CD4-positive, alpha-beta T cell treated with Interleukin-4 for 1 hour (primary cell): Measurements from ENCODE around the gene TCP11.

ENCODE experiments used
- DNase-seq, 2 donors: peaks; one replicate each; pipeline ENCODE4 v3.0.0-alpha.2; 2020 to 2022

Gene TCP11

DNA sequence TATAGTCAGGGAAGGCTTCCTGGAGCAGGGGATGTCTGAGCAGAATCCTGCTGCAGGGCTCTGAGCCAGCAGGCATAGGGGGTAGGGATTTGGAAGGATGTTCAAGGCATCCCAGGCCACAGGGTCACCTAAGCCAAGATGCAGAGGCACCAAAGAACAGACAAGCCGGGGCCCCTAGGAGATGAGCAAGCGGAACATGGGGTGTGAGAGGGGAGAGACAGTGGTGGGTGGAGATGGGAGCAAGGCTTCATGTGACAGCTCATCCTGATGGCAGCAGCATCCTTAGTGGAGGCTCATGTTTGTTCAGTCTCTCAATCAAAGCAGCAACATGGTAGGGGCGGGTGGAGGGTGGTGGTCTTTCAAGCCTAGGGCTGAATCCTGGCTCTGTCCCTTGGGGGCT, 29.8 kb upstream of the TCP11 start:
- DNase-seq, result no peak

DNA sequence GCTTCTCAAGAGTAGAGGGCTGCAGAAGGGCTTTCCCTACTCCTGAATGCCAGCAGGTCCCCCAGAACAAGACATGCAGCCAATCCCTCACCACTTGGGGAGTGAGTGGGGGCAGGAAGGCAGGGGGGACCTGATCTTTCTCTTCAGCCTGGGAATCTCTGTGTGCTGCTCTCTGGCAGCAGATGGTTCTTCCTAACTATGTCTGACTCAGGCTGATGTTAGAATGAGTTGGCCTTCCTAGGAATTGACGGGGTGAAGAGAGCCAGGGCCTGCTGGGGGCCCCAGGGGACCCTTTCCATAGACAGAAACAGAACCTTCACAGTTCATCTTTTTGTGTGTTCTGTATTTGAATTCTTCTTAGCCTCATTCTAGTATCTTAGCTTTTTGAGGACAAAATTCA, 29.0 kb upstream of the TCP11 start:
- DNase-seq, result no peak

DNA sequence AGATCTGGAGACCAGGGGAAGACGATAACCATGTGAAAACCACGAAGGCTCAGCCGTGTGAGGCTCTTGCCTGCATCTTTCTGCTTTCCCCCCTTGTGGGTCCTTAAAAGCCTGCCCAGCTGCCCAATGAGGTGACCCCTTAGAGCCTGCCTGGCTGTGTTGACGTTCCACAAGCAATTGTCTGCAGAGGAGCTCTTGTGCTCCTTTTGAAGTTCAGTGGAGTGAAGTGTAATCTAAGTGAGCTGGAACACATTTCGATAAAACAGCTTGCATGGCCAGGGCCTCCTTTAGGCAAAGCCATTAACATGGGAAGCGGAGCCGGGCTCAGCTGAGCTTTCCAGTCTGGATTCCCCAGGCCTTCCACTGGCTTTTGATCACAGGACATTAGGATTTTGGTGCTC, 27.3 kb upstream of the TCP11 start:
- no peak for DNase-seq

DNA sequence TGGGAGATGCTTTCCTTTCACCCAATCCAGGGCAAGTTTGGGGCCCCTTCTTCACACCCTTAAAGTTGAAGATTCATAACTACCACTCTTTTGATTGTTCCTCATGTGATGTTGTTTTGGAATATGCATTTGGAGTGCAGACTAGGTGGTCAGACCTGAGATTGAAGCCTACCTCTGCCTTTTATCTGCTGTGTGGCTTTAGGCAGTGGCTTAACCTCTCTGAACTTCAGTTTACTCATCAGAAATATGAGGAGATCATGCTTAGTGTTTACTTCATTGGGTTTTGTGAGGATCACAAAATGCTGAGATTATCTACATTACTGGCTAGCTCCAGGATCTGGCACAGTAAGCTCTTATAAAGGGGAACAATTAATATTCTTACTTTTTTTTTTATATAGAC, 26.4 kb upstream of the TCP11 start:
- DNase-seq, result no peak

DNA sequence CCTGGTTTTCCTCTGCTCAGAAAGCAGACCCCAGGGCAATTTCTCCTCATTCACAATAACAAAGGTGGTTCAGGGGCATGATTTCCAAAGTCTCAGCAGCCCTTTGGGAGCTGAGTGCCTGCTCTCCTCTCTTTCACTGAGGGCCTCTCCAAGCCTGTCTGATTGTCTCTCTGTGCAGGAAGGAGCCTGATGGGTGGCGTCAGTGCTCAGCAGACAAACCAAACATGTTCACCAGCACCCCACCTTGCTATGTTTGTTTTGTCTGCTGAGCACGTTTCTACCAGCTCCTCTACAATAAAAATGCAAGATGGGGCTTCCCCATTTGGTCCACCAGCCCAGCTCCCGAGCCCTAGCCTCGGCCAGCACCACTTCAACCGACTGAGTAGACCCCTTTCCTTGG, 25.4 kb upstream of the TCP11 start:
- no peak for DNase-seq

DNA sequence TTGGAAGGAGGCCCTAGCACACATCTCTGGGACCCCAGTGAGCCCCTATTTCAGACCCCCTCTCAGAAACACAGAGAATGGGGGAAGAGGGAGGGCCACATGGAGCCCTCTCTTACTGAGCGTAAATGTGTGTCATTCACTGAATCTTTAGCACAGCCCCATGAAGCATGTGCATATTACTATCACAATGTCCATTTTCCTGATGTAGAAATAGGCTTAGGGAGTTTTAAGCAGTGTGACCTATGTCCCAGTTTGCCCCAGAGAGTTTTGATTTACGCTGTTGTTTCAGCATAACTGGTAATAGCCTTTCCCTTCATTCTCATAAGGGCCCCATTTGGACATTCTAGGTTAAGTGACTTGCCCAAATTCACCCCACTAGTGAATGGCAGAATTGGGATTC, 25.0 kb upstream of the TCP11 start:
- no peak for DNase-seq

DNA sequence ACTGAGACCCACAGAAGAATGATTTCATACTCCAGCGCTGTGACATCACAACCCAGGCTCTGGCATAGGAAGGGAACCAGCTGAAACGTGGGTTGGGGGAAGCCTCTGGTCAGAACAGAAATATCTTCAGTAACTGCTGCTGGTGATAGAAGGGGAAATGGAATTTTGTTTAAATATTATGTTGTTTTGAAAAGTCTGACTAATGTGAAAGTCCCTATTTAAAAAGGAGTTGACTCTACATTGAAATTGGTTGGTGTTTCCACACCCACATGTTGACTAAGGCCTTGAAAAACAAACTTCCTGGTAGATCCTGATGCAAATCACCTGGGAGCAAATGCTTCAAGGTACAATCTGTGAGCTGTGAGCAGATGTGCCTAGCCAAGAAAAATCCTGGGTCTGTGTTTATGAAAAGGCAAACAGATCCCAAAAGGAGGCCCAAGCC, 24.5 kb upstream of the TCP11 start:
- no peak for DNase-seq

DNA sequence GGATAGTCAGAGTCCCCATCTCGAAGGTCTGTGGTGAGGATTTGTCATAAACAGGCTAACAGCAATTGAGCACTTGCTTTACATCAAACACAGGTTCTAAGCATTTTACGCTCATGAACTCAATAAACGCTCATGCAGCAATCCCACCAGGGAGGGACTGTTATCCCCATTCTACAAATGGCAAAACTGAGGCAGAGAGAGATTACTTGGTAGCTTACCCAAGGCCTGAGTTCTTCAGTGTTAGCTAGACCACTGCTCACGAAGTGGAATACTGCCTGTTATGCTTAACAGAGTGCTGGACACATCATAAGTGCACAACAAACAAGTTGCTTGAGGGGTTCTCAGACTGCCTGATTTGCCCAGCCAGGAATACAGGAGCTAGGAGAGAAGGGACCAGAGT, 23.7 kb upstream of the TCP11 start:
- no peak for DNase-seq

DNA sequence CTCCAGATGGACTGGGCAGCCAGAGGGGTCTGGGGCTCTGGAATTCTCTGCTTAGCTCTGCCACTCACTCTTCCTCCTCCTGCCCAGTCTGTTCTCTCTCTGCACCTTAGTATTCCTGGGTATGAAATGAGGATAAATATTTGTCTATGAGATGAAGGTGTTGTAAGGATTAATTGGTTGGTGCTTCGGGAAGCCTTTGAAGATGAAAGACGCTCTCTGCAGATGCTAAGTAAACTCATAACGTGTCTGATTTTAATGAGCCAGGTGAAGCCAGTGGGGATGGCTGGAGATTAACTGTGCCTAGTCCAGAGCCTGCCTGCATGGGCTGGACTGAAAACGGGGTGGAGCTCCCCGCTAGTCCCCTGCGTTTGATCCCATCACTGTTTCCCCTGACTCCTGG, 23.1 kb upstream of the TCP11 start:
- DNase-seq, result no peak

DNA sequence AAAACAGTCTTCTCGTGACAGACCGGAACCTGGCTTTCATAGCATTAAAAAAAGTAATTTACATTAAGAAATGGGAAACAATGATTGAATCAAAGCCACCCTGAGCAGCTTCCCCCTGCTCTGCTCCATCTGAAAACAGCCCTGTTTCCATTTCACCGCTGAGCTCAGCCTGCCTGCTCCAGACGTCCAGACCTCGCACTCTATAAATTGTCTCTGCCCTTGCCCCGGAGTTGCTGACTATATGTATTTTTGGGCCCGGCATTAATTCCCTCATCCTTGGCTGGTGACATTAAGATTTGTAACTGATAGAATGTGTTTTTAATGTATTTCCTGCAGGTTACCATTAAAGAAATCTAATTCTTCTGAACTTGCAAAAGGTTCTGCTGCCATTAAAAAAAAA, 22.7 kb upstream of the TCP11 start:
- no peak for DNase-seq

DNA sequence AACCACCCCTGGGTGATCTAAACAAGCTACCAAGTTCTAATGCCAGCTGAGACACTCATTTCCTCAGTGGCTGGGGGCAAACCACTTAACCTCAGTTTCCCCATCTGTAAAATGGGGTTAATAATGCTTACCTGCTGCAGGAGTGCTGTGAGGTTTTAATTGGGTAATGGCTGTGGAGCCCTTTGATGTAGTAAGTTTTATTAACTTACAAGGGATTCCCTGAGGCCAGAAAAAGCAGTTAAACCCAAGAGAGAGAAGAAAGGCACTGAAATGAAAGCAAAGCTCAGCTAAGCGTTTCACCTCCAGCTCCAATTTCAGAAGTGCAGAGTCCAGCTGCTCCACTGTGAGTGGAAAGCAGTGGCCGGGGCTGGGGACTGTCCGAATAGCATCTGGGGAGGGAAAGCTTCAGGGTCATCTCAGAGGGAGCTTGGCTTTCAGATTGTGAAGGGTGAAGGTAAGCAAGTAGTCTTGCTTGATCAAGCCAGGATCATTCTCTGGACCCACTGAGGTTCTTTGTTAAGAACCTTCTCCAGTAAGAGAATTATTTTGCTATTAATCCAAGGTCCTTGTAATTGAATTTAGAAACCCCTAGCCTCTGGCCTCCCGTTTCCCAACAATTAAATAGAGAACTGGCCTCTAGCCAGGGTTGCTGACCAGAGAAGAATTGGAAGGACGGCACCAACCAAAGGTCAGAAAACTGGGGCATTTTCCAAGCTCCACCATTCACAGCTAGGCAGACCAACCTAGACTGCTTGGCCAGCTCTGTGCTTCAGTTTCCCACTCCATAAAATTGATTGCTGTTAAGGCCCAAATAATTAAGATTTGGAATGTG, 20.9 kb upstream of the TCP11 start:
- DNase-seq, result no peak

DNA sequence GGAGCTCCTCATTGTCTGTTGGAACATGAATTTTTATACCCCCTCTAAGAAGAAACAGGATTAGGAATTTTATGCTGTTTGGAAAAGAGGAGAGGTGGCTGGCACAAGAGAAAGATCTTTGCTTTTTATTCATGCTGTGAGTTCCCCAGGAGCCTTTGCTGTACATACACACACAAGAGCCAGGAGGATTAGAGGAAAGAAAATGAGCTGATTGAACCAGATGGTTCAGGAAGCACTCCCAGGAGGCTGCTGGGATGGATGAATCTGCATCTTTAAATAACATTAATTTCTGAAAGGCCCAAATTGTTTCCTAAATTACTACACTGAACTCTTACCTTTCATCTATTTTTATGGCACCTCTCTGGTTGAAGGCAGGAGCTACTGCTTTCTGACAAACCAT, 20.1 kb upstream of the TCP11 start:
- no peak for DNase-seq

DNA sequence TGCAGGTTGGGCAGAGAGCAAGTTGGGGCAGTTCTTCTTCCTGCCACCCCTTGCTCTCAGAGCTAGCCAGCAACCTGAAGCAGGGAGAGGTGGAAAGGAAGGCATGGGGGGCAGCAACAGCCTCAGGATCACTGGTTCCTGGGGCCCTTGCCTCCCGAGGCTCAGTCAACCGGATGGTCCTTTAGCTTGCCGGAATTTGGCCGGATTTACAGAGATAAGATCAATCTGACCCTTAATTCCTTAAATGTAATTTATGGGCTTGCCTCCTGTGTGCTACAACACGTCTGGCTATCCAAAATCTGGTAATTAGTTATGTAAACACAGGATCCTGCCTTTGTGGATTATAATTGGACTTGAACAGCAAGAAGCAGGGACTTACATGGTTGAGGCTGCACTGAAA, 19.5 kb upstream of the TCP11 start:
- DNase-seq, result no peak

DNA sequence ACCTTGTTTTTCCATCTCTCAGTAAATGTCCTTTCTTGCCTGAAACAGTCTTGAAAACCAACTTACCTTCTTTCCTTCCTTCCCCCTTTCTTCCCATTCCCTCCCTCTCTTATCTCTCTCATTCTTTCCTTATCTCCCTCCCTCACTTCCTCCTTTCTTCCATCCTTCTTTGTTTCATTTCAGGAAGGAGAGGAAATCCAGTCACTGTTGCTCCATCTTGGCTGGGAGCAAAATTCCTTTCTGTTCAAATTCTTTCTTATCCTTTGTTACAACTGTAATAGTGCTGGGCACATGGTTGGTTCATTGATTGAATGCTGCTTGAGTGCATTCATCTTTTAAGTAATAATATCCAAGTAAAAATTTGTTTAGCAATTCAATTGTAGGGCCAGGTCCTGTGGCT, 17.4 kb upstream of the TCP11 start:
- DNase-seq, result no peak

DNA sequence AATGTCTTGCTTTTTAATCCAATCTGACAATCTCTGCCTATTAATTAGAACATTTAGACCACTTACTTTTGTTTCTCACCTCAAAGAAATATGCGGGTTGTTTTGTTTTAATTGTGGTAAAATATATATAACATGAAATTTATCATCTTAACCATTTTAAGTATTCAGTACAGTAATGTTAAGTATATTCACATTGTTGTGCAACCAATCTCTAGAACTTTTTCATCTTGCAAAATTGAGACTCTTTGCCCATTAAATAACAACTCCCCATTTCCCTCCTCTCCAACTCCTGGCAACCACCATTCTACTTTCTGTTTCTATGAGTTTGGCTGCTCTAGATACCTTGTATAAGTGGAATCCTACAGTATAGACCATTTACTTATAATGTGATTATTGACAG, 13.8 kb upstream of the TCP11 start:
- DNase-seq, result no peak

DNA sequence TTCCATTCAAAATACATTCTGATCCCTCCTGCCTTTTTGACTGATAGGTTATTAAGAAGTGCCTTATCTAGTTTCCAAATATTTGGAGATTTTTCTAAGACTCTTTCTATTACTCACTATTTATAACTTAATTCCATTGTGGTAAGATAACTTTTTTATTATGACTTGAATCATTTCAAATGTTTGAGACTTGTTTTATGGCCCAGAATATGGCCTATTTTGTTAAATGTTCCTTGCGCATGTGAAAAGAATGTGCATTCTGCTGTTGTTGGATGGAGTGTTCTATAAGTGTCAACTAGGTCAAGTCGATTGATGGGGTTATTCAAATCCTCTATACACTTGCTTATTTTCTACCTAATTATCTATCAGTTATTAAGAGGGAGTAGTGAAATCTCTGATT, 13.1 kb upstream of the TCP11 start:
- no peak for DNase-seq

DNA sequence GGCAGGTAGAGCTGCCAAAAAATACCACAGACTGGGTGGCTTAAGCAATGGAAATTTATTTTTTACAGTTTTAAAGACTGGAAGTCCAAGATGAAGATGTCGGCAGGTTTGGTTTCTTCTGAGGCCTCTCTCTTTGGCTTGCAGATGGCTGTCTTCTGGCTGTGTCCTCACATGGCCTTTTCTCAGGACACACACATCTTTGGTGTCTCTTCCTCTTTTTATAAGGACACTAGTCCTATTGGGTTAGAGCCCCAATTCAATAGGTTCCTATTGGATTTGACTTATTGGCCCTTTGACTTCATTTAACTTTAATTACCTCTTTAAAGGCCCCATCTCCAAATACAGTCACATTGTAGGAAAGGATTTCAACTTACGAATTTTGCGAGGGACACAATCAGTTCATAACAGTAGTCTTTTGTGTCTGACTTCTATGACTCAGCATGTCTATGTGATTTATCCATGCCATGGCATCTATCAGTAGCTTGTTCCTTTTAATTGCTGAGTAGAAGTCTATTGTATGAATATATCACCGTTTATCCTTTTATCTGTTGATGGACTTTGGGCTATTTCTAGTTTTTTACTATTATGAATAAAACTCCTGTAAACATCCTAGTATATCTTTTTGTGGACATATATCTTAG, 11.0 kb upstream of the TCP11 start:
- DNase-seq, result no peak

DNA sequence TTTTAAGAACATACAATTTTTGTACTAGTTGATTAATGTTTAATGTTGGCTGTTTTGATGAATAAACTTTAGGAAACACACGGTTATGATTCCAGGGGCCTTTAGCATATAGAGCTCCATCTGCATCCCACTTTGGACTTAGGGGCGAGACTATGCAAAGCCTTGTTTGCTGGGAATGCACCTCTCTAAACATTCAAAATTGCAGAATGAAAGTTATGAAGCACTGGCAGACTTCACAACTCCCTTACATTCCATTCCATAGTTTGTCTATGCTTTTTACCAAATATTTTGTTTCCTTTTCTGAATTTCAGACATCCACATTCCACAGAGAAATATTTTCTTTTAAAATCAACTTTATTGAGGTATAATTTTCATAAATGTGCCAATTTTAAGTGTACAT, 10.3 kb upstream of the TCP11 start:
- no peak for DNase-seq

DNA sequence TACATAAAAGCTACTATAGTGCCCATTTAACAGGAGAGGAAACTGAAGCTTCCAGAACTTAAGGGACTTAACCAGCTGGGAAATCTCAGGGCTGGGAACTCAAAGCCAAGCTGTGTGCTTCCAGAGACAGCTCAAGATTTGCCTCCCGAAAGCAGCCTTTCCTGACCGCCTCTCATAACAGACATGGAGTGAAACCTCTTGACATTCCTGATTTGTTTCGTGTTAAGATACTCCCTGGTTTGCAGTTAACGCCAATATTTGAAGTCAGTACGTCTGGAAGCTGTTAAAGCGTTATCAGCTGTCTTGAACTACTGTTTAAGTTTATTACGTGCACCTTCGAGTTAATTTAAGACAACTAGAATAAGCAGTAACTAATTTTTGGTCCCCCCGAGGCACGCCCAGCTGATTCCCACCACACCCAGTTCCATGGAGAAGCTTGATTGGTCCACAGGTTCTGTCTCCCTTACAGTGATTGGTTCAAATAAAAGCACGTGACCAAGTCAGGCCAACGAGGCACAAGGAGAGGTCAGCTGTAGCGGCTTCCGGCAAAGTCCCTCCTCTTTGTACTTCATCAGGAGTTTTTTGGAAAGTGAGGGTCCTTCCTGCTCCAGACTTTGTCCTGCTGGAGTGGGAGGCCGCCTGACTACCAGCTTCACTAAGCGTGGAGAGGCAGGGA, 8.9 kb upstream of the TCP11 start:
- no peak for DNase-seq

DNA sequence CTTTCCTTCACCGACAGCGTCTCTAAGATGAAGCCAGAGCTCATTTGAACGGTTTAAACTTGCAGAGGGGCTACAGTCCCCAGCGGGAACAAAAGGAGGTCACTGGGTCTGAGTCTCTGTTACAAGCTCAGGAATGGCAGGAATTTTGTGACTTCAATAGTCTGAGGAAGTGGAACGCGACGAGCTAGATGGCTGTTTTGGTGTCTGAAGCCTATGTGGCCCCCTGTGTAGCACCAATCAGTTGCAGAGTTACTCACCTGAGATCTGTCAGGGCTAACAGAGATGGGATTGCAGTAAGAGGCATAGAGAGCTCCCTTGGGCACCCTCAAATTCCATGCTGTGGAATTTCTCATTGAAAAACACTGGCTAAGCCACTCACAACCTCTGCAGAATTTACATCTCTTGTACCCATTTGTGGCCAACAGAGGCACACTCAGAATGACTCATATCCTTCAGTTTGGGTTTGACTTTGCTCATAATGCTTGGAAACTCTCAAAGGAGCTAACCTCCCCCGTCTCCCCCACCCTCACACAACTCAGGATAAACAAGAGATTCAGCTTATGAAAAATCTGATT, 7.1 kb upstream of the TCP11 start:
- DNase-seq, result no peak

DNA sequence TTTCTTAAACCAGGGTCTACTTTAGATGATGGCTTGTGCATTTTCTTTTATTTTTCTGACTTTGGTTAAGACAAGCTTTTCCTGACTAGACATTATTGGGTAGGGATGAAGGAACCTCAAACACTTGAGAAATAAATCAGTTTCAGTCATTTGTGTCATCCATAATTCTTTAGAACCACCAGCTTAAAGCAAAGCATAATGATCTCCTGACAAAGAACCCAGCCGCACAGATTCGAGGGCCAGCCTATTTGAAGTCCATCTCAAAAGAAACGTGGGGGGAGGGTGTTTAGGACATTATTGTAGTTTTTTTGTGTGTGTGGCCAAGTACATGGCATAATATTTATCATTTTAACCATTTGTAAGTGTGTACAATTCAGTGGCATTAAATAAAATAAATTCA, 6.3 kb upstream of the TCP11 start:
- no peak for DNase-seq

DNA sequence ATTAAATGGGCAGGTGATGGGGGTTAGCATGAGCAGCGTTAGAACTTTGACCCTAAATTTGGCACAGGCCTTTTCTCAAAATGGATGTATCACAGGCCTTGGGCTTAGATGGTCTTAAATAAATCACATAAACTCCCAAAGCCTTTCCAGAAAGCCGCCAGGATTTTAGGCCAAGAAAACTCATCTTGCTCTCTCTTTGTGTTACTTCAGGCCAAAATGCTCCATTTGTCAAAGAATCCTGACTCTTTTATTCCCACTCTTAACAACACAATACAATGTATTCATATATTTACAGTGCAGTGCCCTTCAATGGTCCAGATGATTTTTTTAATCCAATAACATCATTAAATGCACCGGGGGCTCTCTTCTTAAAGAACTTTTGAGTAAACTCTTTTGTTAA, 5.9 kb upstream of the TCP11 start:
- no peak for DNase-seq

DNA sequence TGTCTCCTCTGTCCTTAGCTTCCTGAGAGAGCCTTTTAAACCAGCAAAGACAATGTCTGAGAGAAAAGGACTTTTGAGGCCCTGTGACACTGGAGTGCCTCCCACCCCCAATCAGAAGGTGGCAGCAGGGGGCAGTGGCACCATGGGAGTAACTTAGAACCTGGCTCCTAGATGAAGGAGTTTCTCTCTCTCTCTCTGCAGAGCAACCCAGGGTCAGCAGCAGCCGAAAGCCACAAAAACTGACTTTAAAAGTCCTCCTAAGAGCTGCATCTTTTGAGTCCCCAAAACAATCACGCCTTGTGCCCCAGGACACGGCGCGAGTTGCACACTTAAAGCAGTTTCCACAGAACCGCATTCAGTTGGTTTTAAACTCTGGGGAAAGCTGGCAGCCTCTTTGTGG, 5.3 kb upstream of the TCP11 start:
- peak in 1 of 2 donors; percentile 14 for DNase-seq

DNA sequence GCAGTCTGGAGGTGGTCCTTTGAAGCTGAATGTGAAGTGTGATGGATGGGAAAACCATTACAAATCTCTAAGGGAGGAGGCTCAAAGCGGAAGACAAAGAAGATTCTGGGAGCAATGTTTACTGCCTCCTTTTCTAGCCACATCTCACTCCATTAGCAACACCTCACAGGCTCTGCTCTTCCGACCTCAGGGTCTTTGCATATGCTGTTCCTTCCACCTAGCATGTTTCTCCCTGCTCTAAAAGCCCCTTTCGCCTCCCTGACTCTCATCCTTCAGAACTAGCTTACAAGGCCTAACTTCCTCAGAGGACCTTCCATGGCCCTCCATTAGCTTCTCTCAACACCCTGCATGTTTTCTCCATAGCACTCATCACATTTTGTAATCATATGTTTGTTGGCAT, 4.6 kb upstream of the TCP11 start:
- DNase-seq, result no peak
